ENCODE results near the gene IKZF5.
A peak's percentile ranks its signal among the peaks of the same experiment; 100 is the strongest.

The IKZF5 gene

DNA sequence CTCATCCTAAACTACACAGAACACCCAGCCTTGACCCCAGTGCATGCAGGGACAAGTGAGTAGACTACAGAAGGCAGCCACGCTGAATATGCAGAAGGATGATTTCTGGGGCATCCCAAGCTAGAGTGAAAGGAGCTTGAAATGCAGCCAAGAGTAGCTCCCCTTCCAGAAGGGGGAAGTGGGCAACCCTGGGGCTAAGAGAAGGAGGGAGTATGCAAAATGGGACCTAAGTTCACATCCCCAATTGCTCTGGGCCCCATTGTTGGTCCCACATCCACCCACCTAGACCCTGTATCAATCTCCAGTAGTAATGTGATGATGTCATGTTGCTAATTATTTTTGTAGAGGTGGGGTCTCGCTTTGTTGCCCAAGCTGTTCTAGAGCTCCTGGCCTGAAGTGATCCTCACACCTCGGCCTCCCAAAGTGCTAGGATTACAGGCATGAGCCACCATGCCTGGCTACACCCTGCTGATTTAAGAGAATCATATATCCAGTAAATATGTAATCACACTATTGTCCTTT lies 34.0 kb downstream of the IKZF5 start:
- DNase-seq: no peak

DNA sequence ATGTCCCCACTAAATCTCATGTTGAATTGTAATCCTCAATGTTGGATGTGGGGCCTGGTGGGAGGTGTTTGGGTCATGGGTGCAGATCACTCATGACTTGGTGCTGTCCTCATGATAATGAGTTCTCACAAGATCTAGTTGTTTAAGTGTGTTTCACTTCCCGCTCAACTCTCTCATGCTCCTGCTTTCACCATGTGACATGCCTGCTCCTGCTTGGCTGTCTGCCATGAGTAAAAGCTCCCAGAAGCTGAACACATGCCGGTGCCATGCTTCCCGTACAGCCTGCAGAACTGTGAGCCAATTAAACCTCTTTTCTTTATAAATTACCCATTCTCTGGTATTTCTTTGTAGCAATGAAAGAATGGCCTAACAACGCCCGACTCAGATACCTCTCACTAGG lies 34.6 kb downstream of the IKZF5 start:
- no peak for DNase-seq

DNA sequence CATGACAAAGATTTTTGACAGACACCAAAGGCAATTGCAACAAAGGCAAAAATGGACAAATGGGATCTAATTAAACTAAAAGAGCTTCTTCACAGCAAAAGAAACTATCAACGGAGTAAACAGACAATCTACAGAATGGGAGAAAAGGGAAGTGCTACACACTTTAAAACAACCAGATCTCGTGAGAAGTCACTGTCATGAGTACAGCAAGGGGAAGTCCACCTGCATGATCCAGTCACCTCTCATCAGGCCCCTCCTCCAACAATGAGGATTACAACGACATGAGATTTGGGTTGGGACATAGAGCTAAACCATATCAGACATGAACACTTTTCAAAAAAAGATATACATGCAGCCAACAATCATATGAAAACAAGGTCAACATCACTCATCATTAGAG lies 39.9 kb downstream of the IKZF5 start:
- DNase-seq: no peak

DNA sequence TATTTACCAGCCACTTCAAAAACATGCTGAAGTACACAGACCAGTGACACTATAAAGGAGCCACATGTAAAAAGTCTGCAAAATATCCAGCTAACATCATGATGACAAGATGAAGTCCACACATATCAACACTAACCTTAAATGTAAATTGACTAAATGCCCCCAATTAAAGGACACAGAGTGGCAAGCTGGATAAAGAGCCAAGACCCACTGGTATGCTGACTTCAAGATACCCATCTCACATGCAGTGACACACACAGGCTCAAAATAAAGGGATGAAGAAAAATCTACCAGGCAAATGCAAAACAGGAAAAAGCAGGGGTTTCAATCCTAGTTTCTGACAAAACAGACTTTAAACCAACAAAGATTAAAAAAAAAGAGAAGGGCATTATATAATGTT lies 41.7 kb downstream of the IKZF5 start:
- DNase-seq: no peak

DNA sequence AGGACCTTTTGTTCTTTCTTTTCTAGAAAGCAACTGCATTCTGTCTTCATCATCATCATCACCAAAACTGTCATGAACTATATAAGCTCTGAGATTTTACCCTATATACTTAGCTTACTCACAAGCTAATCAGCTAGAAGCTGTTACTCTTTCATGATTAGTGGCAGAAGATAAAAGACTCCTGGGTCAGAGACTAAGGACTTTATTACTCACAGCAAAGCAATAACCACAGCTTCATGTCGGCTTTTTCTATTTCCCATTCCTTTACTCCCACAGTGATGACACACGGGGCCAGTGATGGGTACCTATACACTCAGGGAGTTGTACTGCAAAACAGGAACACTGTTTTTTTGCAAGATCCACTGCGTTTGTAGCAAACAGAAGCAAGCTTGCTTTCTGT lies 46.2 kb downstream of the IKZF5 start:
- no peak for DNase-seq

DNA sequence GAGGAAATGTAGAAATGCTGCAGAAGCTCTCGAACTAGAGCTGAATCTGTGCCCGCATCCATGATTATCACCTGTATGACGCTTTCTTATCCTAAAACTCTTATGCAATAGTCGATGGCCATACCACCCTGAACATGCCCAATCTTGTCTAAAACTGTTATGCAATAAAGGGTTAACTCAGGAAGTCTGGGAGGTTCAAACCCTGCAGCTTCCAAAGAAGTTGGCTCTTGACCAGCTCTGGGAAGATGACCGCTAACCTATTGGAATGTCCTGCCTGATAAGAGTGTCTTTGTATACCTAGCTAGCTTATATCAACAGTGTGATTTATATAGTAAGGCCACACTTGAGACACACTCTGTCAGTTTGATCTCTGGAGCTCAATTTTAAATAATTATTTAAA lies 51.1 kb downstream of the IKZF5 start:
- DNase-seq: no peak

DNA sequence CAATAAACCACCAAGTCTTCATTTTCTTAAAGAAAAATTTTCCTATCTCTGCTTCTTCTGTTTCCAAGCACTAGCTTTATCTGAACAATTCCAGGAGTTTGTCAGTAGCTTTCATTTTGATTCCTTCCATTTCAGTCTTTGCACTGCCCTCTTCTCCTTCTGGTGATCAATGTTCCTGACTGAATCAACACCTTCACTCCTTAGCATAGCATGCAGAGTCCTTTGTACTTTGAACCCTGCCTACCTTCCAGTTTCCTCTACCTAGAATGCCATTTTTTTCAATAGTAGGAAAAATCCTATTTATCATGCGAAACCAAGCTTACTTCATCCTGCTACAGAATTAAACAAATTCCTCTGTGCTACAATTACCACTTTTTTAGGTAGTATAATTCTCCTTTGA lies 52.7 kb downstream of the IKZF5 start:
- no peak for DNase-seq

DNA sequence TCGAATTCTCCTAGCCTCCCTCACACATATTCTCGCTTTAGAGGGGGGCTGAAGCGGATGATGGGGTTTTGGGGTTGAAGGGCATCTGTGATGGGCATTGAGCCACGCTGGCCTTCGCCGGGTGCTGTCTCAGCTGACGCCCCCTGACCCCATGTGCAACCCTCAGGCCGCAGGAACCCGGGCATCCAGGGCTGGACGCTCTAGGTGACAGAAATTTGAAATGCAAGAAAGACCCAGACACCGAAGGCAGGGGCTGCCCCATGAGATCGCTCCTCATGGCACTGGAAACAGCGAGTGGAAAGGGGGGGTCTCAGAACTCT lies 53.9 kb downstream of the IKZF5 start:
- no peak for DNase-seq

DNA sequence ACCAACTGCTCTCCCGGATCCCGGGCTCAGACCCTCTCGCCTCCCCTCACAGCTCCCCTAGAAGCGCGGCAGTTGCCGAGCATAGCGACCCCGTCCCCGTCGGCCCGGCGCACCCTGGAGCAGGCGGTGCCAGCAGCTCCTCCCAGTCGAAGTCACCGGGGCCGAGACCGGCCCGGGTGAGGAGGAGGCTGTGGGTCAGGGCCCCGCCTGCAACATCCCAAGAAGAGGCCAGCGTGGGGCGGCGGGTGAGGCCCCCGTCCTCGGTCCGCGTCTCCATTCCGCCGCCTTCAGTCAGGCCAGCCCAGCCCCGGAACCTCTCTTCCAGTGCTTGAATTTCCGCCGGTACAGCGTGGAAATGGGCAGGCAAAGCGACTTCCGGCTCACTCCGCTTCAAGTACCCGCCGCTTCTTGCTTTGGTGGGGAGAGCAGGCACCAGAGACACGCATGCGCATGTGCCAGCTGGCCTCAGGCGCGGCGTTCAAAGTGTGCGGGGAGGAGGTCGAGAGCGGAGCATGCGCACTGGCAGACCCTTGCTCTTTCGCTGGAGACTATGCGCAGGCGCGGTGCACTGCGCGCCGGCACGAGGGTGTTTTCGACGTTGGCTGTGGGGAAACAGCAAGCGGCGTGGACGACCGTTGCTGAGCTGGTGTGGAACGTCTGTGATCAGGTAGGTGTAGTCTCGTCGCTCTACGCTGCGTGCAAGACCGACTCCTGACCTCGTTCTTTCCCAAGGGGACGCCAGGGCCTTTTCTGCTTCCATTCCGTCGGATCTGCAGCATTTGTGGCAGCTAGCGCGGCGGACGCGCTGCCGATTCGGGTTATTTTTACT lies 54.5 kb downstream of the IKZF5 start, which contains the start of gene C10orf88:
Gene C10orf88, minus strand, starts transcription at position 326 of the 829 bp plus-strand sequence. Its CDS starts 49 bp downstream, at position 277.
- peak; percentile 96 for DNase-seq

DNA sequence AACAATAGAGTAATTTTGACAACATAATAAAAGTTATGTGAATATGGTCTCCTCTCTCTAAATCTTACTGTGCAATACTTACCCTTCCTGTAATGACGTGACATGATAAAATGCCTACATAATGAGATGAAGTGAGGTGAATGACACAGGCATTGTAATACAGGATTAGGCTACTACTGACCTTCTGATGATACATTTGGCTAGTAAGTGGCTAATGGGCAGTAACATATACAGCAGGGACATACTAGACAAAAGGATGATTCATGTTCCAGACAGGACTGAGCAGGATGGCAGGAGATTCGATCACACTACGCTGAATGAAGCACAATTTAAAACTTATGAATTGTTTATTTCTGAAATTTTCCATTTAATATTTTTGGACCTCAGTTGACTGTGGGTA lies 59.3 kb downstream of the IKZF5 start:
- no peak for DNase-seq

Measured in NCI-H1092 treated with DMSO at 0.1 percent for 48 hours (cell line).